ENCODE measurements around the gene METTL6.

DNA sequence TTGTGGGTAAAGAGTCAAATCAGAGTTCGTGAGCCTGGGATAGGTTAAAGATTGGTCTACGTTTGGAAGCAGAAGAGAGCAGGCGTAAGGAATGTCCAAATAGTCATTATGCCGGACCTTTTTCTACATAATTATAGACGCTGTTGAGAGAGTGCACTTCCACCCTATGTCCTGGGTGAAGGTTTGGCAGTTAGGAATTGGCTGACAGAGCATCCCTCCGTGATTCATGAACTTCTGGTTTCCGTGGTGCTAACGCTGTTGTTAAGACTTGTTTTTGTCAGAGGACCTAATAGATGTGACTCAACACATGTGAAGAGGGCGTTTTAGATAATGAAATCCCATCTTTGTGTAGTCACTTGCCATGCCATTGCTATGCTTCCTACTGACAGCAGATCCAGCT lies 1.2 kb upstream of the METTL6 start:
- TF ChIP-seq, protein P1, sequence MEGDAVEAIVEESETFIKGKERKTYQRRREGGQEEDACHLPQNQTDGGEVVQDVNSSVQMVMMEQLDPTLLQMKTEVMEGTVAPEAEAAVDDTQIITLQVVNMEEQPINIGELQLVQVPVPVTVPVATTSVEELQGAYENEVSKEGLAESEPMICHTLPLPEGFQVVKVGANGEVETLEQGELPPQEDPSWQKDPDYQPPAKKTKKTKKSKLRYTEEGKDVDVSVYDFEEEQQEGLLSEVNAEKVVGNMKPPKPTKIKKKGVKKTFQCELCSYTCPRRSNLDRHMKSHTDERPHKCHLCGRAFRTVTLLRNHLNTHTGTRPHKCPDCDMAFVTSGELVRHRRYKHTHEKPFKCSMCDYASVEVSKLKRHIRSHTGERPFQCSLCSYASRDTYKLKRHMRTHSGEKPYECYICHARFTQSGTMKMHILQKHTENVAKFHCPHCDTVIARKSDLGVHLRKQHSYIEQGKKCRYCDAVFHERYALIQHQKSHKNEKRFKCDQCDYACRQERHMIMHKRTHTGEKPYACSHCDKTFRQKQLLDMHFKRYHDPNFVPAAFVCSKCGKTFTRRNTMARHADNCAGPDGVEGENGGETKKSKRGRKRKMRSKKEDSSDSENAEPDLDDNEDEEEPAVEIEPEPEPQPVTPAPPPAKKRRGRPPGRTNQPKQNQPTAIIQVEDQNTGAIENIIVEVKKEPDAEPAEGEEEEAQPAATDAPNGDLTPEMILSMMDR (IDR thresholded peaks at IDR 0.05; ENCODE audit: insufficient read depth, low read depth, low read length): no peak
- TF ChIP-seq EZH2 (IDR thresholded peaks at IDR 0.05; ENCODE audit: insufficient read depth, low read length): no peak

Data from astrocyte (in vitro differentiated cells and primary cell).